NCI-H1417 (cell line): ENCODE measurements around the gene CRAMP1.

Source experiments
- DNase-seq, 3 experiments: peaks; one replicate each; lab custom pipeline; 2025; lab: John Stamatoyannopoulos, UW

CRAMP1 gene

DNA sequence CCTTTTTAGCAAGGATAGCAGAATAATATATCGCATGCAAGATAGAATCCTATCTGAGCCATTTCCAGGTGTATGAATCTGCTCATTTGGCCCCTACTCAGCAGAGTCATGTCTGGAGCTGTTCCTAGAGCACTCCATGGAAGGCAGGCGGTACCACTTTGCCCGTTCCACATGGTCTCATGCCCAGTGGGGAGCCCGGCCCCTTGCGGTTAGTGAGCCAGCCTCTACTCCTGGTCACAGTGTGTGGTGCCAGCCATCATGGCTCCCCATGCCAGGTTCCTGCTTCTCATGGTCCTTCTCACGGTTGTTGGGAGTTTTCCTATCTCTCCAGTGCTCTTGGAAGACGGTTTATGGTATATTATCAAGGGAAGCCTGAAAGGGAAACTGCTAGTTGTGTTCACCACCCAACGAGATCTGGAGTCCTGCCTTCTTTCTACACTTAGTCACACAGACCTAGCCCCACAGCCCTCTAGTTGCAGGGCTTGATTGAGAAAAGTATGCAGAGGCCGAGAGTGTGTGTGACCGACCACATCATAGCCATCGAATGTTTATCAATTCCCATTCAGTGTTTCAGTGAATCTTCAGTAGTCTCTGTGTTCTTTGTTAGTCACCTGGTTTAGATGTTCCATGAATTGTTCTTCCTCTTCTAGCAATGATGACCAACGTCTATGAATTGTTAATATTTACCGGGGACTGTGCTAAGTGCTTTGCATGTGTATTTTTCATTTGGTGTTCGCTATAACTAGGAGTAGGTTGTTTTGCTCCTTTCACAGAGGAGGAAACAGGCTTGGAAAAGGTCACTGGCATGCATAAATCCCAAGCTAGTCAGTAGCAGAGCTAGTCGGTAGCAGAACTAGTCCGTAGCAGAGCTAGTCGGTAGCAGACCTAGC lies 75.5 kb downstream of the CRAMP1 start:
- DNase-seq, result no peak

DNA sequence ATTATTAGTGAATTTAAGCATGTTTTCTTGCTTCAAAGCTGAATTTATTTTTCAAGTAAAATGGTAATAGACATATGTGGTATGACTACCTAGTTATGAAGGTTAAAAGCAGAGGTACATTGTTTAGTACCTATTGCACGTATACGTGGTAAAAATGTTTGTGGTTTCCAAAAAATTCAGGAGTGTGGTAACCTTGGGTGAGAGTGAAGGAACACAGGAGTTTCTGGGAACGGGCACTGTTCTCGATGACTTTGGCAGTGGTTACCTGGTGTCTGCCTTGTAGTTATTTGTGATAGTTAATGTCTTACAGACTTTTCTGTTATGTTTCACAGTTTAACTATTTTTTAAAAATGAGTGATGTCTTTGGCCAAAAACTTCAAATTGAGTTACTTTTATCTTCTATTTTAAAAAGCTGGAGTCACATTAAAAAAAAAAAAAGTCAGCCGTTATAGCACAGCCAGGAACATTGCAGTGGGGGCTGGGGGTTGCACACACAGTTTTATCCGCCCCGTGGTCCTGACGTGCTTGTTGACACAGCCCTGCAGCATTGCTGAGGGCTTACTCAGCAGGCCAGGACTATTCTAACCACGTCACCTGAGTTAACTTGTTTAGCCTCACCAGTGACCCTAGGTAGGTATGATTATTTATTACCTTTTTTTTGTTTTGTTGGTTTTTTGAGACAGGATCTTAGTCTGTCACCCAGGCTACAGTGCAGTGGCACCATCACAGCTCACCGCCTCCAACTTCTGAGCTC lies 76.8 kb downstream of the CRAMP1 start:
- no peak for DNase-seq

DNA sequence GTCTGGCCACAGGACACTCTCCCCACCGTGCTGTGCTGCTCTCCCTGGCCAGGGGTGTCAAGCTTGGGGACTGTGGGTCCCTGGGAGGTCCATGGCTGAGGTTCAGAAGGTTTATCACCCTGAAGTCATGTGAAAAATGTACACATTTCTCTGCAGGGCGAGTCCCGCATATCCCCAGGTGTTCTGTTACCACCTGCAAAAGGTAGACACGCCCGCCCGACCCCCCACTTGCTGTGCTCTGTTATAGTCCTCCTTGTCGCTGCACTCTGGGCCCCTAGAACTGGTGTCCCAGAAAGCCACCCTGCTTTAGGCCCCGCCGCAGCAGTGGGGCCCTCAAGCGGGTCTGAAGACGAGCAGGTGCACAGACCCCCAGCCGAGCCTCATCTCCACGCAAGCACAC lies 77.7 kb downstream of the CRAMP1 start:
- no peak for DNase-seq

DNA sequence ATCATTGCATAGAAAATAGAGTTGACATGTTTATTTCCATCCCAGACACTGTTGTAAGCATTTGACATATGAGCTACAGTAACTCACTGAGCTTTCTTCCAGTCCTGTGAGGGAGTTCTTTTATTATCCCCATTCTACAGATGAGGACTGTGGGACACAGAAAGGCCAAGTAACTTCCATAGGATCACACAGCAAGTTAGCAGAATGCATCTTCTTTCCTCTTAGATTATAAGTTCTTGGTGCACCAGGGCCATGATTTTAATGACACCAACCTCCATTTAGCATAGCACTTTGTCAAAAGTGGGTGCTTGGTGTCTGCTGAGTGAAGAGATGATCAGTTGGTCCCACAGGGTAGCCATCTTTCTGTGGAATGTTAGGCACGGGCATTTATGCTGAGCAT lies 78.7 kb downstream of the CRAMP1 start:
- no peak for DNase-seq

DNA sequence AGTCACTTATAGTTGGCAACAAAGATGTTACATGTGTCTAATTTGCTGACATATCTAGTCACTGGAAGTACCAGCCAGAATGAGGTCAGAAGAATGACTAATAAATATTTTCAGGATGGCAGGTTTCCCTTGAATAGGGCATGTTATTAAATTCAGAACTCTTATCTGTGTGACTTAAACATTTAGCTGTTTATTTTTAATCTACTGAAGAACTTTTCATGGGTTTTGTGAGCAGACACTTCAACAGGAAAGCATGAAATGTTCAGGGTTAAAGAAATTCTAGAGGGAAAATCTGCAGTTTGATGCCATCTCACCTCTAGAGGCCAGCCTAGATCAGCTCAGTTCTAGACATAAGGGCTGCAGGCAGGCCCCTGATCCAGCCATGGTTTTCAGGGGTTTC lies 79.1 kb downstream of the CRAMP1 start:
- no peak for DNase-seq

DNA sequence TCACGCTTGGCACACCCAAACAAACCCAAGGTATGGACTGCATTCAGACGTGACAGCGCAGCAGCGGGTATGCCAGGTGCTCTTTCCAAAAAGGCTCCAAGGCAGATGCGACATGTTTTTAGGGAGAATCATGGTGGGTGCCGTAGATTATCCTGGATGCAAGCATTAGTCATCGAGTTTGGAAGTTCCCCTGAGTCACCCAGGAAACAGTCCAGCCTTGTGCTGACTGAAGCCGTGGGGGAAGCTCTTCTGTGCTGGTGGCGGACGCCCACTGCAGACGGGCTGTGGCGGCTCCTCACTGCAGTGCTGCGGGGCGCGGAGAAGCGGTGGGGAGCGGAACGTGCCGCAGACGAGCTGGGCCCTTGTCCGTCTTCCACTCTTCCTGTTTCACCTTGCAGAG lies 79.8 kb downstream of the CRAMP1 start:
- no peak for DNase-seq

DNA sequence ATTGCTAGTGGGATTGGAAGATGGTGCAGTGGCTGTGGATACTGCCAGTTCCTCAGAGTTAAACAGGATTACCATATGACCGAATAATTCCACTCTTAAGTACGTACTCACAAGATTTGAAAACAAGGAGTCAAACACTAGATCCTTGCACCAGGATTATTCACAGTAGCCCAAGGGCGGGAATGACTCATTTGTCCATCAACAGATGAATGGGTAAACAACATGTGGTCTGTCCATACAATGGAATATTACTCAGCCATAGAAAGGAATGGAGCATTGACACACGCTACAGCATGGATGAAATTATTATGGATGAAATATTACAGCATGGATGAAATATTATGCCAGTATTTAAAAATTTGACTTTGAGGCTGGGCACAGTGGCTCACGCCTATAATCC lies 84.7 kb downstream of the CRAMP1 start:
- DNase-seq, result no peak

DNA sequence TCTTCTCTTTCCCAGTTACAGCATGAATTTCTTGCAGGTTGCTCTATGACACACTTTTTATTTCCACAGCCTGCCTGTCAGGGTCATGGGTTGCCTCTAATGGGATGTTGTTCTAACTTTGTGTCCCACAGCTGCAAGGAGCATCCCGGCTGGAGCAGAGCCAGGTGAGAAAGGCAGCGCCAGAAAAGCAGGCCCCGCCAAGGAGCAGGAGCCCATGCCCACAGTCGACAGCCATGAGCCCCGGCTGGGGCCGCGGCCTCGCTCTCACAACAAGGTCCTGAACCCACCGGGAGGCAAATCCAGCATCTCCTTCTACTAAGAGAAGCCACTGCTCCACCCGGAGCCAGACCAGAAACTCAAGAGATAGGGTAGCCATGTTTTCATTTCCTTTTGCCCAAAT lies 86.5 kb downstream of the CRAMP1 start:
- DNase-seq, result no peak

DNA sequence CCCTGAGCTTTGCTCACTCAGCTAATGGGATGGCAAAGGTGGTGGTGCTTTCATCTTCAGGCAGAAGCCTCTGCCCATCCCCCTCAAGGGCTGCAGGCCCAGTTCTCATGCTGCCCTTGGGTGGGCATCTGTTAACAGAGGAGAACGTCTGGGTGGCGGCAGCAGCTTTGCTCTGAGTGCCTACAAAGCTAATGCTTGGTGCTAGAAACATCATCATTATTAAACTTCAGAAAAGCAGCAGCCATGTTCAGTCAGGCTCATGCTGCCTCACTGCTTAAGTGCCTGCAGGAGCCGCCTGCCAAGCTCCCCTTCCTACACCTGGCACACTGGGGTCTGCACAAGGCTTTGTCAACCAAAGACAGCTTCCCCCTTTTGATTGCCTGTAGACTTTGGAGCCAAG lies 88.1 kb downstream of the CRAMP1 start:
- DNase-seq, result no peak

DNA sequence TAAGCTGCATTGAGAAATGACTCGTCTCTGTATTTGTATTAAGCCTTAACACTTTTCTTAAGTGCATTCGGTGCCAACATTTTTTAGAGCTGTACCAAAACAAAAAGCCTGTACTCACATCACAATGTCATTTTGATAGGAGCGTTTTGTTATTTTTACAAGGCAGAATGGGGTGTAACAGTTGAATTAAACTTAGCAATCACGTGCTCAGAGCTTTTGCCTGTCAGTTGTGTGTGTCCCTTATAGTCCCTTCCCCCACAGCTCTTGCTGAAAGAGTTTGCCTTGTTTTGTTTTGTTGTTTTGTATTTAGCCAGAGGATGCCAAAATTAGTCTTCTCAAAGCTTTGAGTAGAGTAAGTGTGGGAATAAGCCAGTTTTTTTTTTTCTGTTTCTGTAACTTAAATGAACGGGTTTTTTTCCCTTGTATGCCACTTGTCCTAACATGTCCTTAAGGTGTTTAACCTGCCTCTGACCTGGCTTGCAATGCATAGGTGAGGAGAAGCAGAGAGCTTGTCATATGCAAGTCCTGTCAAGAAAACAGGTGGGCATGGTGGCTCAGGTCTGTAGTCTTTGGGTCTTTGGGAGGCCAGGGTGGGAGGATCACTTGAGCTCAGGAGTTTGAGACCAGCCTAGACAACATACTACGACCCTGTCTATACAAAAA lies 89.2 kb downstream of the CRAMP1 start:
- no peak for DNase-seq

DNA sequence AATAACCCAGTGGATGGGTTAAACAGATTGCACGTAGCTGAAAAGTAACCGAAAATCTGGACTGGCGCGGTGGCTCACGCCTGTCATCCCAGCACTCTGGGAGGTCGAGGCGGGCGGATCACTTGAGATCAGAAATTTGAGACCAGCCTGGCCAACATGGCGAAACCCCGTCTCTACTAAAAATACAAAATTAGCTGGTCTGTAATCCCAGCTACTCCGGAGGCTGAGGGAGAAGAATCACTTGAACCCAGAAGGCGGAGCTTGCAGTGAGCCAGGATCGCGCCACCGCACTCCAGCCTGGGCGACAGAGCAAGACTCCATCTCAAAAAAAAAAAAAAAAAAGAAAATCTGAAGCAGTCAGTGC lies 93.1 kb downstream of the CRAMP1 start:
- DNase-seq, result peak in 2 of 3 experiments; percentile 41 to 50

DNA sequence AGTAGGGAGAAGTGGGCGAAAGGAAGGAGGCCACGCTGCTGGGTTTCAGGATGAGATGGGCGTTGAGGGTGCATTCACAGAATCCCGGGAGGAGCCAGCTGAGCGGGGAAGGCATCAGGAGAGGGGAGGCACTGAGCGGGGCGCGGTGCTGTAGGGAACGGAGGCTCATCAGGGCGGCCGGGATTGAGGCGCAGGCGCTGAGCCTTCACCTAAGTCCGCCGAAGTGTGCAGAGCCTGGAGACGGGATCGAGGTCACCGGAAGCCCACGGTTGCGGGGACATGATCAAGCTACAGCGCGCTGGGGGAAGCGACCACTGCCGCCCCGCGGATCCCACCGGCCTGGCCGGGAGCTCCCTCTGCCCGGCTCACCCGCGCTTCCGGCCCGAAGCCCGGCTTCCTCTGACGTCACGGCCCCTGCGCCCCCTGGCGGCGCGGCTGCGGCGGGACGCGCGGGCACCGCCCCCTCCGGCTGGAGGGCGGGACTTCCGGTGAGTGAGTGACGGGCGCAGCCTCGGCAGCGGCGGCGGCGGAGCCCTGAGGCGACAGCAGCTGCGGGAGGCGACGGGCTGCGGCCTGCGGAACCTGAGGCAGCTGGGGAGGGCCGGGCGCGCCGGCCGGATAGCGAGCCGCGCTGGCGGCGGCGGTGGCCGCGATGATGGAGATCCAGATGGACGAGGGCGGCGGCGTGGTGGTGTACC lies 93.7 kb downstream of the CRAMP1 start, which contains the start of gene MAPK8IP3:
Gene MAPK8IP3, plus strand, starts transcription at position 508 of the 698 bp plus-strand sequence. Its CDS starts 145 bp downstream, at position 653.
- DNase-seq, result peak; percentile 94 to 98 (median 95)

DNA sequence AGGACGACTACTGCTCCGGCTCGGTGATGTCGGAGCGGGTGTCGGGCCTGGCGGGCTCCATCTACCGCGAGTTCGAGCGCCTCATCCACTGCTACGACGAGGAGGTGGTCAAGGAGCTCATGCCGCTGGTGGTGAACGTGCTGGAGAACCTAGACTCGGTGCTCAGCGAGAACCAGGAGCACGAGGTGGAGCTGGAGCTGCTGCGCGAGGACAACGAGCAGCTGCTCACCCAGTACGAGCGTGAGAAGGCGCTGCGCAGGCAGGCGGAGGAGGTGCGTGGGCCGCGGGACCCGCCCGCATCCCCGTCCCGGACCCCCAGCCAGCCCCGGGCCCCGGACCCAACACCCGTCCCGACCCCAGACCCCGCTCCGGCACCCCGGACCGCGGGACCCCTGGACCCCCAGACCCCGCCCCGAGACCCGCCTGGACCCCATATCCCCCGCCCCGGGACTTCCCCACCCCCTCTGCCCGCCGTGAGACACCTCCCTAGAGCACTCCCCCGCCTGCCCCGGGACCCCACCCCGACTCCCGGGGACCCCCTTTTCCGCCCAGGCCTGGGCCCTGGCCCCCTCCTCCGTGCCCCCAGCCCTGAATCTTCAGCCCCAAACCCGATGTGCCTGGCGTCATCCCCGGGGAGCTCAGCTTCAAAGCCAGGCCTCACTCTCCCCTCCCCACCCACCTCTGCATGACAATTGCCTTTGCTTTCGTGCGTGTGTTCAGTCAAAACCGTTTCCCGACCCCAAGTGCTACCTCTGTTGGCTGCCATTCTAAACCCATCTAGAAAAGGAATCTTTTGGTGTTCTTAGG lies 94.4 kb downstream of the CRAMP1 start:
- peak in 2 of 3 experiments; percentile 24 to 30 for DNase-seq

DNA sequence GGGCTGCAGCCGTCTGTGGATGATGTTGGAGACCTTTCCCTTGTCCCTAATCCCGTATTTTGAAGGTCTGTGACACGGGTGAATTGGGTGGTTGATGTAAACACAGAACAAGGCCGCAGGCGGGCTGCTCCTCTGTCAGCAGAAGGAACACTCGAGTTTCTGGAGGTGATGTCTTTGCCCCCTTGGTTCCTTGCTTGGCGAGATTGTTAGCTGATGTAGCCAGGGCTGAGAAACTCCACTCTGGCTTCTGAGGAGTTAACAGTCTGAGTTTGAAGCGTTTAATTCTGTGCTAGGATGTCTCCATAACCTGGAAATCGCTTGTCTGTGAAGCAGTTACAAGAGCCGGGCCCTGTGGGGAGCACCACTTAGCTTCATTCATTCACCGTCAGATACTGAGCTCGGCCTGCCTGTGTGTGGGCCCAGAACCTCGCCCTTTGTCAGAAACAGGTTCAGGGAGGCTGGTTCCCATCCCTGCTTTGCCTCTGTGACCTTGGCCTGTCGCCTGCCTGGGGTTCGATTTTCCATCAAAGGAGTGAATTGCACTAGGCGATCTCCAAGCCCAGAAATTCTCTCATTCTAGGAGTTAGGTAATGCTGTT lies 95.1 kb downstream of the CRAMP1 start:
- no peak for DNase-seq

DNA sequence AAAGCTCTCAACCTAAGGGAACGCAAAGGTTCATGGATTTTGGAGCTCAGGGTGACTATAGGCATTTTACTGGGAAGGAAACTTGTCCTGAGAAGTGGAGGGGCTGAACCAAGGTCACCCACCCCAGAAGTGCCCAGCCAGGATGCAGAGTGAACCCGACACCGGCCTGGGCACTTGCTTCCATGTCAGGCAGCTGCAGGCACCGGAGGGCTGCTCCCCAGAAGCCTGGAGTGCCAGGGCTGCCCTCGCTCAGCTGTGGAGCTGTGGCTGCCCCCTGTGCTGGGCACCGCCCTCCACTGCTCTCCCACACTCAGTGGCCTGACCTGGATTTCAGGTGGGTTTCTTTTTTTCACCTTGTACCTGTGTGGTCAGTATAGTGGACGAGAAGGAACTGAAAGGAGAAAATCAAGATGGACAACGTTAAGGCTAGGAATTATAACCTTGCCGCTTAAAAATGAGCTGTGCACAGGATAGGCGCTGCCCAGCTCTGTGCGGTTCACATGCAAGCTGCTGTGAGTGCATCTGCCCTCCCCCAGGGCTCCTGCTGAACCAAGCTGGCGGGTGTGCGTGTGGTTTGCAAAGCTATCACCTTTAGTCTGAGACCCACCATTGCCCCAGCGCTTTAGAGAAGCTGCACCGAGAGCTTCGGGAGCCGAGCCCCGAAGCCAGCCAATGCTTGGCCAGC lies 96.1 kb downstream of the CRAMP1 start:
- DNase-seq, result no peak

DNA sequence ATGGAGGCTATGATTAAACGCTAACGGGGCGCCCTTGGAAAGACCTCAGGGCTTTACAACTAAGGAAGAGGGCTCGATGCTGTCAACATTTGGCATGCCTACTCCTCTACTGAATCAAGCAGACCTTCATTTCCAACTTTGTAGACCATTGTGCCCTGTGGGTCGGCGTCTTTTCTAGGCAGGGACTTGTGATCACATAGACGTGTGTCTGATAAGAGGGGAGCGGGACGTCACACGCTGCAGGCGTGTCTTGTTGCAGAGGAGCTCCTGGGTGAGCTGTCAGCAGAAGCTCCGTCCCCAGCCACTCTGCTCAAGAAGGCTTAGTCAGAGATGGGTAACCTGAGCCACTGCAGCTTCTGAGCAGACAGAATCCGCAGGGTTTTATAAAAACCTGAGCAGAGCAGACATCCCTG lies 96.6 kb downstream of the CRAMP1 start:
- DNase-seq, result peak in 1 of 3 experiments; percentile 73

DNA sequence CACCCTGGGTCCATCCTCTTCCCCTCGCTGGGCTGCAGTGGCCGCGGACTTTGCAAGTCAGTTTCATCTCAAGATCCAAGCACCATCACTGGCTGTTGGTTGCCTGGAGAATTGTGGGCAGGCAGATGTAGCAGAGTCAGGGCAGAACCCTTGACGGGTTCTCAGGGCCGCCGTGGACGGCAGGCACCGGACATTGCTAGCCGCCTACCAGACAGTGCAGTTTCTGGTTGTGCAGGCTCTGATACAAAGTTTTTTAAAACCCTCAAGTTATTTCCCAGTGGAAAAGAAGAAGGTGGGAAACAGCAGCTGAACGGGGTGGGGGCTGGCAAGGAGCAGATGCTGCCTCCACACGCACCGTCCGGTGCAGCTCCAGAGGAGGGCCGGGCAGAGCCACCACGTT lies 97.2 kb downstream of the CRAMP1 start:
- DNase-seq, result no peak

DNA sequence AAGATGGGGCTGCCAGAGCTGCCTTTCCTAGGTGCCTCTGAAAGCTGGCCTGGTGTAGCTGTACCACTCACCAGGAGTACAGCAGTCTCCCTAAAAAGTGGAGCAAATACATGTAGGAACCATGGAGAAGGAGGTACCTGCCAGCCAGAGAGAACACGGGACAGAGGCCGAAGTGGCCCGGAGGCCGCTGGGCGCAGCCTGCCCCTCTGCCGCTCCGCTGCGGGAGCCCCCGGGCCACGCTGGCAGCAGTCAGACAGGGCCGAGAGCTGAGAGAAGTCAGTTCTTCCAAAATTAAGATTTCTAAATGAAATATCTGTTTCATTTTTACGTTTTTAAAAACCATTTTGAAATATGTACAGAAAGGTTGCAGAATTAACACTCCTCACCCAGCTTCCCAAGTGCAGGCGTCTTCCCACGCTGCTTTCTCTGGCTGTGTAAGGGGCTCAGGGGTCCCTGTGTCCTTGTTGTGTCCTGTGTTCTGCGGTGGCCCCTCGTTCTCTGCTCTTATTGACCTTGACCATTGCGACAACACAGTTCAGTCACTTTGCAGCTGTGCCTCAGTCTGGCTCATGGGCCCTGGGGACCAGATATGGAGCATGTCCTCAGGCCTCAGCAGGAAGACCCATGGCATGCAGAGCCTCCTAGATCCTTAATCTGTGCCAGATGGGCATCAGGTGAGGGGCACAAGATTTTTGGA lies 98.8 kb downstream of the CRAMP1 start:
- no peak for DNase-seq

DNA sequence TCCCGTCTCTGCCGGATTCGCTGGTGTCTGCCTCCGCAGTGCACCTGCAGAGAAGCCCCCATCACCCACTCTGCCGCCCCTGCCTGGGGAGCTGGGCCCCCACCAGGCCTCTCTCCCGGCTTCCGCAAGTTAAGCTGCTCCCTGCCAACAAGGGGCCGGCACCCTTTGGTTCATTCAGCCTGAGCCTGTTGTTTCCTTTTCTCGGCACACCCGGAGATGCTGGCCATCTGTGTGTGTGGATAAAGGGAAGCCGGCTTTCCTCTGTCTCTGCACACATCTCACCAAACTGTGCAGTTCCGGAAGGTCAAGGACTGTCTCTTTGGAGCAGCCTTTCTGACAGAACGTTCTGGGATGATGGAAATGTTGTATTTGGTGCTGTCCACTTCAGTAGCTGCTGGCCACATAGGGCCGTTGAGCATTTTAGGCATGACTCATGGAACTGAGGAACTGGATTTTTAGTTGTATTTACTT lies 100.7 kb downstream of the CRAMP1 start:
- DNase-seq, result no peak
